ENCODE results near the gene ZNF652. TPM values are rescaled to one million over a fixed set of nuclear protein-coding genes. Genes with fewer than 3 reads are reported as not detected.
A peak's percentile ranks its signal among the peaks of the same experiment; 100 is the strongest.
"Not testable (repeated sequence)": the region's sequence is repeated elsewhere in the genome, so short reads cannot be mapped to it uniquely, and the experiment has no call there.

ZNF652 gene
- total and polyA plus RNA-seq, 2 of the 4 experiments (the other 2 are of a cell fraction): 3.6 to 8.8 TPM

- POLR2A ChIA-PET (ENCODE audit: unreplicated experiment): interaction anchor here (0.6 kb wide), 1 partner anchor 354 kb away, joined by 3 read pairs; no protein-coding TSS in a partner anchor
- H4K20me1 ChIP-seq (ENCODE audit: insufficient read depth, low read length); H2AK5ac ChIP-seq (ENCODE audit: low read depth, low read length); in situ Hi-C loops (cut with MboI; ENCODE audit: low sequenced_read_pairs); BruUV-seq (replicated peaks); H3K36me3 ChIP-seq (ENCODE audit: control insufficient read depth, insufficient read depth, low read length); H3K27me3 ChIP-seq (ENCODE audit: control insufficient read depth, insufficient read depth, low read length); H3K56ac ChIP-seq (ENCODE audit: extremely low read depth, insufficient read depth, low read length); H3K4me3 ChIP-seq (ENCODE audit: insufficient read depth, low read depth, low read length); H2BK20ac ChIP-seq (ENCODE audit: low read depth, low read length); H3K79me1 ChIP-seq (ENCODE audit: low read depth in 1 of 2, low read length in 2 of 2); intact Hi-C loops (cut with micrococcal nuclease); H3K9me3 ChIP-seq (ENCODE audit: control insufficient read depth, insufficient read depth, low read length); H3K27ac ChIP-seq (ENCODE audit: insufficient read depth, low read length); H2BK5ac ChIP-seq (ENCODE audit: low read depth, low read length, poor library complexity, severe bottlenecking); H3K4me1 ChIP-seq (ENCODE audit: control insufficient read depth, insufficient read depth, low read length); H3K9ac ChIP-seq (ENCODE audit: low read depth, low read length); dilution Hi-C loops (cut with HindIII; ENCODE audit: low sequenced_read_pairs, unreplicated experiment); H3K4me2 ChIP-seq (ENCODE audit: low read depth, low read length); H2BK120ac ChIP-seq (ENCODE audit: low read depth, low read length); H2AK9ac ChIP-seq (replicated peaks; ENCODE audit: low read depth, low read length, poor library complexity); H2BK15ac ChIP-seq (ENCODE audit: low read depth, low read length); H3K9me1 ChIP-seq (ENCODE audit: insufficient read depth, low read length); H3K18ac ChIP-seq (ENCODE audit: low read depth, low read length); H3K23ac ChIP-seq (ENCODE audit: low read depth, low read length): not testable (repeated sequence)
- ATAC-seq (ENCODE audit: low read depth): peak; percentile 38
- DNase-seq: peak; percentile 54
- Histone ChIP-seq H4K91ac (ENCODE audit: insufficient read depth, low read depth, low read length) (peak overlapping the region; percentile 29; the same call in 1 of the 2 replicates), H3K4ac (ENCODE audit: low read depth, low read length) (peak overlapping the region; percentile 12; the same call in 1 of the 2 replicates), H4K8ac (ENCODE audit: low read depth in 2 of 2, low read length in 2 of 2) (peak overlapping the region; percentile 82 to 83; a peak in 2 of 4 replicates), H3K14ac (replicated peaks; ENCODE audit: low read depth, low read length) (peak overlapping the region; percentile 10; the same call in 1 of the 2 replicates), H4K5ac (ENCODE audit: low read depth, low read length) (peak overlapping the region; percentile 8; the same call in 1 of the 2 replicates), H2AFZ (replicated peaks; ENCODE audit: low read length, poor library complexity) (peak overlapping the region; percentile 91)
- 100% methylated on average over 1 of the region's 12 CpGs; no CpG with 5 or more reads in 1 of the 2 experiments for WGBS, 2 experiments (ENCODE audit: extremely low coverage in 2 of 2, insufficient read length in 1 of 2)
- CTCF ChIA-PET: interaction anchor here (1.0 kb wide), 1 partner anchor 99 kb away, joined by 4 read pairs; no protein-coding TSS in a partner anchor
These were observed 27.7 kb upstream of the ZNF652 start for GRCh38 chr17:49389514-49390347.

Measured in IMR-90 (cell line).